Stimulated activated naive B cell treated with anti-CD40 and anti-IgM and Interleukin-4, amounts not matched to agents 10 μg/mL and 1 μg/mL and 100 μg/mL, for 72 hours (primary cell): Measurements from ENCODE around the gene MVB12B.
"Not testable (repeated sequence)": the region's sequence is repeated elsewhere in the genome, so short reads cannot be mapped to it uniquely, and the experiment has no call there.

ENCODE experiments used
- ATAC-seq, 2 donors: fragments of 150-1000 bp; cut with Tn5 transposase; replicated peaks; 2 replicates each; pipeline ENCODE4 v1.10.0; 2021; ENCODE audit warnings: moderate library complexity in 1 of 2
- DNase-seq: peaks from one replicate; pipeline ENCODE4 v3.0.0; 2021
- H3K27ac Mint-ChIP-seq: one replicate; pipeline ENCODE4 v1.8.0; 2022; ENCODE audit warnings: mild to moderate bottlenecking, mixed read lengths
- H3K27me3 Mint-ChIP-seq, 2 donors: one replicate each; pipeline ENCODE4 v1.8.0; 2022; ENCODE audit warnings: mixed read lengths in 2 of 2
- H3K36me3 Mint-ChIP-seq, 2 donors: one replicate each; pipeline ENCODE4 v1.8.0; 2022; ENCODE audit warnings: mixed read lengths in 2 of 2, mild to moderate bottlenecking in 1 of 2
- H3K4me1 Mint-ChIP-seq, 2 donors: one replicate each; pipeline ENCODE4 v1.8.0; 2022; ENCODE audit warnings: mixed read lengths in 2 of 2, mild to moderate bottlenecking in 1 of 2
- H3K4me3 Mint-ChIP-seq, 2 donors: one replicate each; pipeline ENCODE4 v1.8.0; 2022; ENCODE audit warnings: mild to moderate bottlenecking in 2 of 2, mixed read lengths in 2 of 2, moderate library complexity in 1 of 2
- H3K9me3 Mint-ChIP-seq, 2 donors: one replicate each; pipeline ENCODE4 v1.8.0; 2022; ENCODE audit warnings: mixed read lengths in 2 of 2, mild to moderate bottlenecking in 1 of 2

The MVB12B gene

GRCh38 chr9:126474206-126474765 is 147.7 kb downstream of the MVB12B start:
- DNase-seq = no peak
- Mint-ChIP-seq H3K27me3 (peaks cover 9 to 11% of the 10 kb centered on the region in 2 donors), H3K4me1 (peaks cover 30 to 49% of the 10 kb centered on the region in 2 donors)

DNA sequence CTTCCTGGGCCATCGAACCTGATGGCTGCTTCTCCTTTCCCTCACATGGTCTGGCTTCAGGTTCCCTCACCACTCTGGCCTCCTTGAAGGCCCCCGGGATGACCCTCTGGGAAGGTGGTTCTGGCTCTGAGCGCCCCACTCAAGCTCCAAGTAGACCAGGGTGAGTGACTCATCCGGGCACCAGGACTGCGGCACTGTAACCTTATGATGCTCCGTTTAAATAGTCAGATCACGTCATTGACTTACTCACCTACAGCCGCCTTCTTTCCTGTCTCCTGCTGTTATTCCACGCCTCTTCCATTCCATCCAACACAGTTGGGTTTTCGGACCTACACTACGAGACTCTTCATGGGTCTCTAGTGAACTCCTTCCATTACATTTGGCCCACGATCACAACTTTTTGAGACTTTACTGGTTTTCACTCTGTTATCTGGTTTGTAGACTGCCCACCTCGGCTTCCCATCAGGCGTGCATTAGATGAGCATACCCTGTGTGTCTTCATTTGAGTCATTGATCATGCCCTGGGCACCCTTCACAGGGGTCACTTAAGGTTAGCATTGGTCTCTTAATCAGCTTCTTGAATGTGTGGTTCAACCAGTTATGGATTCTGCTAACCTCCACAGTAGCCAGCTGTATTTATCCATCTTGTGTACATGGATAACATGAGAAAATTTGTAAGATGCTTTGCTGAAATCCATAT is 148.3 kb downstream of the MVB12B start:
- Mint-ChIP-seq H3K36me3 (peaks cover 10 to 18% of the 10 kb centered on the region in 2 donors), H3K4me1 (peaks cover 28 to 45% of the 10 kb centered on the region in 2 donors), H3K27ac (no peak overlapping the region), H3K4me3 (no peak overlapping the region), H3K27me3 (peaks cover 15% of the 10 kb centered on the region in 2 donors), H3K9me3 (peaks cover 6 to 8% of the 10 kb centered on the region in 2 donors)
- ATAC-seq (no peak), DNase-seq (no peak)

More at GRCh38 chr9:126474206-126474765, 147.7 kb downstream of the MVB12B start:
- Mint-ChIP-seq H3K36me3 (peaks cover 10 to 18% of the 10 kb centered on the region in 2 donors), H3K4me3 (no peak overlapping the region), H3K27ac (no peak overlapping the region), H3K9me3 (peaks cover 6 to 8% of the 10 kb centered on the region in 2 donors)
- ATAC-seq = no peak

- peaks cover 30 to 43% of the 10 kb centered on the region in 2 donors for H3K4me1 Mint-ChIP-seq
- peaks cover 21% of the 10 kb centered on the region in 2 donors for H3K27me3 Mint-ChIP-seq
- no peak overlapping the region for H3K4me3 Mint-ChIP-seq
- H3K36me3 Mint-ChIP-seq = peaks cover 10 to 23% of the 10 kb centered on the region in 2 donors
- DNase-seq (no peak), ATAC-seq (no peak)
- H3K9me3 Mint-ChIP-seq = peaks cover 6 to 8% of the 10 kb centered on the region in 2 donors
- H3K27ac Mint-ChIP-seq = peak overlapping the region; percentile 11
These were observed 149.4 kb downstream of the MVB12B start for GRCh38 chr9:126475933-126476555.

DNA sequence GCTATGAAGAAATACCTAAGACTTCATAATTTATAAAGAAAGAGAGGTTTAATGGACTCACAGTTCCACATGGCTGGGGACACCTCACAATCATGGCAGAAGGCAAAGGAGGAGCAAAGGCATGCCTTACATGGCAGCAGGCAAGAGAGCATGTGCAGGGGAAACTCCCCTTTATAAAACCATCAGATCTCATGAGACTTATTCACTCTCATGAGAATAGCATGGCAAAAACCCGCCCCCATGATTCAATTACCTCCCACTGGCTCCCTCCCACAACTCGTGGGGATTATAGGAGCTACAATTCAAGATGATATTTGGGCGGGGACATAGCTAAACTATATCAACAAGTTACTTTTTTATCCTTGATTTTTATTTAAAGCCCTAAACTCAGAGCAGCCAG is 150.8 kb downstream of the MVB12B start:
- peaks cover 25 to 39% of the 10 kb centered on the region in 2 donors for H3K4me1 Mint-ChIP-seq
- peaks cover 10 to 28% of the 10 kb centered on the region in 2 donors for H3K36me3 Mint-ChIP-seq
- not testable (repeated sequence) for DNase-seq, H3K4me3 Mint-ChIP-seq, ATAC-seq, H3K9me3 Mint-ChIP-seq, H3K27ac Mint-ChIP-seq
- H3K27me3 Mint-ChIP-seq = peaks cover 21 to 25% of the 10 kb centered on the region in 2 donors

DNA sequence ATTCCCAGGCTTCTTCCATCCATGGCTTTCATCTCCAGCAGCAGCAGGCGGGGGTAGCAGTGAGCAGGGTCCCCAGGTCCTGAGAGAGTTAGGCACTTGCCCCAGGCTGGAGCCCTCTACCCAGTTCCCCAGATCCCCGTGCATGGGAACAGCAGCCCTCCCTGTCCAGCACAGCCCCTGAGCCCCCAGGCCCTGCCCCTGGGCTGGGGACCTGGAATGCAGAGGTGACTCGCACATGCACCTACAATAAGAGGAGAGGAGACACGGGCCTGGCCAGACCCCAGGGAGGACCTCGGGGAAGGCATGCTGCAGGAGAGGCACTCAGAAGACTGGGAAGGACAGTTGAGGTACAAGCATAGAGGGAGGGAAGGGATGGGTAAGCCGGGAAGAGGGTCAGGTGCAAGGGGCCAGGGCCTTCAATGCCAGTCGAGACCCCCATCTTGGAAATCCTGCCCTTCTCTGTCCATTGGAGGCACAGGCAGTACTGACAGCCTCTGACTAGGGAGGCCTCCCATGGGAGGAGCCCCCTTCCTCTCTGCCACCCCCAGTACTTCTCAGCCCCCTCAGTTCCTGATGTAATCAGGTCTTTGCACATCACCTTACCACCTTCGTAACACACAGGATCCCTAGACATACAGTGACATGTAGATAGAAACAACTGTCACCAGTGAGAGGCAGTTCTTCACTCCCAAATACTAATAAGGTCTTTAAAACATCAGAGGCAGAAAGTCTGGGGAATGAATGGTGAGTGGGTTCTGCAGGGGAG is 151.8 kb downstream of the MVB12B start:
- Mint-ChIP-seq H3K27ac (no peak overlapping the region), H3K4me1 (peaks cover 25 to 41% of the 10 kb centered on the region in 2 donors), H3K36me3 (peaks cover 10 to 28% of the 10 kb centered on the region in 2 donors), H3K9me3 (peaks cover 6 to 8% of the 10 kb centered on the region in 2 donors), H3K4me3 (no peak overlapping the region), H3K27me3 (peaks cover 21 to 25% of the 10 kb centered on the region in 2 donors)
- no peak for DNase-seq
- no peak for ATAC-seq

- peaks cover 27 to 41% of the 10 kb centered on the region in 2 donors for H3K4me1 Mint-ChIP-seq
- no peak for DNase-seq
- H3K4me3 Mint-ChIP-seq = no peak overlapping the region
- H3K27ac Mint-ChIP-seq = no peak overlapping the region
- peaks cover 6 to 8% of the 10 kb centered on the region in 2 donors for H3K9me3 Mint-ChIP-seq
- peaks cover 10 to 27% of the 10 kb centered on the region in 2 donors for H3K36me3 Mint-ChIP-seq
- ATAC-seq = no peak
- peaks cover 17% of the 10 kb centered on the region in 2 donors for H3K27me3 Mint-ChIP-seq
These were observed 152.9 kb downstream of the MVB12B start for GRCh38 chr9:126479515-126479914.

- no peak overlapping the region for H3K4me3 Mint-ChIP-seq
- peaks cover 6 to 8% of the 10 kb centered on the region in 2 donors for H3K9me3 Mint-ChIP-seq
- no peak for DNase-seq
- H3K27ac Mint-ChIP-seq = peak overlapping the region; percentile 42
- H3K27me3 Mint-ChIP-seq = peaks cover 13 to 17% of the 10 kb centered on the region in 2 donors
- peaks cover 9 to 27% of the 10 kb centered on the region in 2 donors for H3K36me3 Mint-ChIP-seq
- ATAC-seq = no peak
- H3K4me1 Mint-ChIP-seq = peaks cover 27 to 37% of the 10 kb centered on the region in 2 donors
These were observed 154.2 kb downstream of the MVB12B start for GRCh38 chr9:126480813-126481212.

DNA sequence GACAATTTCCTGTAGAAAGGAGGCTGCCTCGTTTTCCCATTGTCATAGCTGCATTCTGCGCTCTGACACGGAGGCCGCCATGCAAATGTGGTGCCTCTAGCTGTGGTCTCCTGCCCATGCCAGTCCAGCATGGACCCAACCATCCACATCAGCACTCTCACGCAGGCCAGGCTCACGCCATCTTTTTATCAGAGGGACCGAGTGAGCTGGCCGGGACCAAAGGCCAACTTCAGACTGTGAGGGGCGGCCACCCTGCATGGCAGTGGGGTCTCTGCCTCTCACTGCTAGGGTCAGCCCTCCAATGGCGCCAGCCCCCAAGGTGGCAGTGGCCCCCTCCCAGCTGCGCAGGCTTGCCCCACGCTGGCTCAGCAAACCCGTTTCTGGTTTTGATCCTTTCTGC is 155.2 kb downstream of the MVB12B start:
- H3K36me3 Mint-ChIP-seq = peaks cover 5 to 22% of the 10 kb centered on the region in 2 donors
- peaks cover 24 to 32% of the 10 kb centered on the region in 2 donors for H3K4me1 Mint-ChIP-seq
- H3K27ac Mint-ChIP-seq = no peak overlapping the region
- H3K9me3 Mint-ChIP-seq = peaks cover 5 to 6% of the 10 kb centered on the region in 2 donors
- no peak overlapping the region for H3K4me3 Mint-ChIP-seq
- peaks cover 13 to 17% of the 10 kb centered on the region in 2 donors for H3K27me3 Mint-ChIP-seq
- DNase-seq (no peak), ATAC-seq (no peak)

DNA sequence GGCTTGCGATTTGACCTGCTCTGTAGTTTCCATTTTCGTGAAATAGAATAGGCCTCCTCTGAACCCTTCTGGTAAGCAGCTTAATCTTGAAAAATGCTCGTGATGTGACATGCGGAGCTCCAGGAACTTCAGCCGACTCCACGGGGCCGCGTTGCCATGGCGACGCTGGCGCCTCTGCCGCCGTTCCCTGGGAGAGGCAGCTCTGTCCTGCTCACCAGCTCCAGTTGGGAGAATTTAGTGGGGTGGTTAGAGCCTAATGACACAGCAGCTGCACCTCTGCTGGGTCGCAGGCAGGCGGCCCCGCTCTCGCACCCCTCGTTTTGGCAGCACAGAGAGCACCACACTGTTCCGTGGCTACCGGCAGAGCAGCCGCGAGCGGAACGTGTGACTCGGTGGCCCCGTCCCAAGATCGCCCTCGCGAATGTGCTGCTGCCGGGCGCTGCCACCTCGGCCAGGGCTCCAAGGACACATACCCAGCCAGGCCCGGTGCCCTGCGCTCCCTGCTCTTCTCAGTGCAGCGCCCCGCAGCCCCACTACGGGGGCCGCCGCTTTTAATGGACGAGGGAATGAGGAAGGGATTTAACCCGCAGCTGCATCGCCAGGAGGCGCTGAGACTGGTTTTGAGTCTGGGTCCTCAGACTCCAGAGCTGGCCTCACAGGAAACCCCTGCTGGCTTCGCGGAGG is 155.9 kb downstream of the MVB12B start:
- Mint-ChIP-seq H3K4me1 (peaks cover 22 to 32% of the 10 kb centered on the region in 2 donors), H3K27me3 (peaks cover 13 to 17% of the 10 kb centered on the region in 2 donors), H3K4me3 (no peak overlapping the region), H3K9me3 (peaks cover 0 to 2% of the 10 kb centered on the region in 2 donors), H3K36me3 (peaks cover 3 to 15% of the 10 kb centered on the region in 2 donors), H3K27ac (no peak overlapping the region)
- ATAC-seq (no peak), DNase-seq (no peak)

- Mint-ChIP-seq H3K27ac (peak overlapping the region; percentile 20), H3K4me1 (peaks cover 22 to 32% of the 10 kb centered on the region in 2 donors), H3K36me3 (peaks cover 0 to 15% of the 10 kb centered on the region in 2 donors), H3K27me3 (peaks cover 13 to 17% of the 10 kb centered on the region in 2 donors), H3K9me3 (no peaks in the 10 kb centered on the region), H3K4me3 (no peak overlapping the region)
- no peak for ATAC-seq
- DNase-seq = no peak
These were observed 156.9 kb downstream of the MVB12B start for GRCh38 chr9:126483468-126484073.

- Mint-ChIP-seq H3K27me3 (peaks cover 3 to 9% of the 10 kb centered on the region in 2 donors), H3K36me3 (peaks cover 0 to 14% of the 10 kb centered on the region in 2 donors), H3K4me1 (peaks cover 13 to 25% of the 10 kb centered on the region in 2 donors), H3K4me3 (no peak overlapping the region), H3K27ac (no peak overlapping the region), H3K9me3 (no peaks in the 10 kb centered on the region)
- ATAC-seq = no peak
- DNase-seq = no peak
These were observed 159.0 kb downstream of the MVB12B start for GRCh38 chr9:126485662-126486061.

DNA sequence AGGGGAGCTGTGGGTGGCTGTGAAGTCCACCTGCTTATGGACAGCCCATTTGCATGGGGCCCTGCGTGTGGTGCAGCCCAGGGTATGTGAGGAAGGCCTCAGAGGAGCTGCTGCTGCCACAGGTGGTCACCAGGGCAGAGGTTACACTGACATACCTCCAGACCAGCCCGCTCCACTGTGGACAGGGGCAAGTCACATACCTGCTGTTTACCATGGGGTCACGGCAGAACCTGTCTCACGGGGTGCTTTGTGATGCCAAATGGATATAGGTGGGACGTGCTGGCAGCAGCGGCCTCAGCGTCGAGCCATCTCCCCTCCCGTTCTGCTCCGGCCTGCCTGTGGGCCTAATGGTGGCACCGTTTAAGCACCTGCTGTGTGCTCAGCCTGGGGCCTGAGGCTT is 159.6 kb downstream of the MVB12B start:
- ATAC-seq = no peak

GRCh38 chr9:126487856-126488255 is 161.2 kb downstream of the MVB12B start:
- Mint-ChIP-seq H3K36me3 (peaks cover 0 to 5% of the 10 kb centered on the region in 2 donors), H3K27me3 (no peaks in the 10 kb centered on the region), H3K4me1 (peaks cover 2 to 11% of the 10 kb centered on the region in 2 donors), H3K9me3 (no peaks in the 10 kb centered on the region), H3K4me3 (no peak overlapping the region), H3K27ac (no peak overlapping the region)
- ATAC-seq (no peak), DNase-seq (no peak)

More for the DNA sequence above, 159.6 kb downstream of the MVB12B start:
- Mint-ChIP-seq H3K27ac (no peak overlapping the region), H3K27me3 (peaks cover 0 to 5% of the 10 kb centered on the region in 2 donors), H3K36me3 (peaks cover 0 to 8% of the 10 kb centered on the region in 2 donors), H3K9me3 (no peaks in the 10 kb centered on the region), H3K4me3 (no peak overlapping the region), H3K4me1 (peaks cover 7 to 19% of the 10 kb centered on the region in 2 donors)
- no peak for DNase-seq
